Esophagus squamous epithelium (tissue), 4 donors: Measurements from ENCODE around the gene PRKCB.

Experiments
- POLR2A ChIP-seq, 4 donors: fragments of 450-650 bp; IDR thresholded peaks; one replicate each; pipeline ENCODE4 v1.6.1; 2017; ENCODE audit warnings: antibody characterized with exemption in 4 of 4, mild to moderate bottlenecking in 4 of 4, moderate library complexity in 3 of 4
- TF ChIP-seq, protein P1 (sequence below), 6 experiments: fragments of 450-650 bp in 4 of 6; fragments of 200-600 bp in 2 of 6; sonication (generic) in 2 of 6; IDR thresholded peaks; one replicate each; pipeline ENCODE4 v1.5.1; 2016 to 2019; ENCODE audit warnings: antibody characterized with exemption in 6 of 6, mild to moderate bottlenecking in 4 of 6, moderate library complexity in 4 of 6

DNA sequence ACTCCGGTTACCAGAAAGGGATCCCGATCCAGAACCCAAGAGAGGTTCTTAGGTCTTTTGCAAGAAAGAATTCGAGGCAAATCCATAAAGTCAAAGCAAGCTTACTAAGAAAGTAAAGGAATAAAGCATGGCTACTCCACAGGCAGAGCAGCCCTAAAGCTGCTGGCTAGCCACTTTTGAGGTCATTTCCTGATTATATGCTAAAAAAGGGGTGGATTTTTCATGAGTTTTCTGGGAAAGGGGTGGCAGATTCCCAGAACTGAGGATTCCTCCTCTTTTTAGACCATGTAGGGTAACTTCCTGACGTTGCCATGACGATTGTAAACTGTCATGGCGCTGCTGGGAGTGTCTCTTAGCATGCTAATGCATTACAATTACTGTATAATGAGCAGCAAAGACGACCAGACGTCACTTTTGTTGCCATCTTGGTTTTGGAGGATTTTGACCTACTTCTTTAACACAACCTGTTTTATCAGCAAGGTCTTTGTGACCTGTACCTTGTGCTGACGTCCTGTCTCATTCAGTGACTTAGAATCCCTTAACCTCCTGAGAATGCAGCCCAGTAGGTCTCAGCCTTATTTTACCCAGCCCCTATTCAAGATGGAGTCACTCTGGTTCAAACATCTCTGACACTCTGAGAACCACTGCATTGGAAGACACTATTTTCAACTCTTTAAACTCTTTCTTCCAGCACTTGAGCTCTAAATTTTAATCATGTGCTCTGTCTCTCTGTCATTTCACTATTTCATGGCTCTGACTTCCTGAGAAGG is 216.7 kb downstream of the PRKCB start:
- TF ChIP-seq, protein P1, sequence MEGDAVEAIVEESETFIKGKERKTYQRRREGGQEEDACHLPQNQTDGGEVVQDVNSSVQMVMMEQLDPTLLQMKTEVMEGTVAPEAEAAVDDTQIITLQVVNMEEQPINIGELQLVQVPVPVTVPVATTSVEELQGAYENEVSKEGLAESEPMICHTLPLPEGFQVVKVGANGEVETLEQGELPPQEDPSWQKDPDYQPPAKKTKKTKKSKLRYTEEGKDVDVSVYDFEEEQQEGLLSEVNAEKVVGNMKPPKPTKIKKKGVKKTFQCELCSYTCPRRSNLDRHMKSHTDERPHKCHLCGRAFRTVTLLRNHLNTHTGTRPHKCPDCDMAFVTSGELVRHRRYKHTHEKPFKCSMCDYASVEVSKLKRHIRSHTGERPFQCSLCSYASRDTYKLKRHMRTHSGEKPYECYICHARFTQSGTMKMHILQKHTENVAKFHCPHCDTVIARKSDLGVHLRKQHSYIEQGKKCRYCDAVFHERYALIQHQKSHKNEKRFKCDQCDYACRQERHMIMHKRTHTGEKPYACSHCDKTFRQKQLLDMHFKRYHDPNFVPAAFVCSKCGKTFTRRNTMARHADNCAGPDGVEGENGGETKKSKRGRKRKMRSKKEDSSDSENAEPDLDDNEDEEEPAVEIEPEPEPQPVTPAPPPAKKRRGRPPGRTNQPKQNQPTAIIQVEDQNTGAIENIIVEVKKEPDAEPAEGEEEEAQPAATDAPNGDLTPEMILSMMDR (IDR thresholded peaks at IDR 0.05), result no peak
- no peak for TF ChIP-seq POLR2A (IDR thresholded peaks at IDR 0.05)
